GM21515 (cell line): Measurements from ENCODE around the gene THEMIS2.

Experiments
- ATAC-seq: cut with Tn5 transposase; IDR thresholded peaks from one replicate; pipeline ENCODE4 v1.9.1; 2021; ENCODE audit not compliant: unreplicated experiment

THEMIS2 gene

GRCh38 chr1:27885114-27885528, 12.8 kb downstream of the THEMIS2 start:
- ATAC-seq: no peak

- ATAC-seq: no peak
These were observed 13.4 kb downstream of the THEMIS2 start for GRCh38 chr1:27885621-27886352.

- no peak for ATAC-seq
These were observed 14.0 kb downstream of the THEMIS2 start for GRCh38 chr1:27886353-27886679.

- no peak for ATAC-seq
These were observed 14.4 kb downstream of the THEMIS2 start for GRCh38 chr1:27886744-27887143.

- peak; percentile 32 for ATAC-seq
These were observed 15.1 kb downstream of the THEMIS2 start for GRCh38 chr1:27887215-27888021.

- no peak for ATAC-seq
These were observed 17.2 kb downstream of the THEMIS2 start for GRCh38 chr1:27889506-27889905.

- no peak for ATAC-seq
These were observed 19.0 kb downstream of the THEMIS2 start for GRCh38 chr1:27891196-27891889.

GRCh38 chr1:27894521-27894920, 22.2 kb downstream of the THEMIS2 start:
- no peak for ATAC-seq

- no peak for ATAC-seq
These were observed 34.4 kb downstream of the THEMIS2 start for GRCh38 chr1:27906759-27907158.

- ATAC-seq: no peak
These were observed 40.1 kb downstream of the THEMIS2 start for GRCh38 chr1:27912429-27912828.

GRCh38 chr1:27915082-27915575, 42.8 kb downstream of the THEMIS2 start:
- no peak for ATAC-seq

- no peak for ATAC-seq
These were observed 49.9 kb downstream of the THEMIS2 start for GRCh38 chr1:27922272-27922671.

- ATAC-seq: no peak
These were observed 56.0 kb downstream of the THEMIS2 start for GRCh38 chr1:27928216-27928954.

- no peak for ATAC-seq
These were observed 58.8 kb downstream of the THEMIS2 start for GRCh38 chr1:27931184-27931583.

GRCh38 chr1:27931759-27932158, 59.4 kb downstream of the THEMIS2 start:
- no peak for ATAC-seq

- no peak for ATAC-seq
These were observed 62.6 kb downstream of the THEMIS2 start, which contains the start of gene SMPDL3B for GRCh38 chr1:27934818-27935549. TSS of gene SMPDL3B (plus strand) at chr1:27935000. CDS start at chr1:27935184, 184 bp downstream.

- no peak for ATAC-seq
These were observed 63.4 kb downstream of the THEMIS2 start for GRCh38 chr1:27935721-27936120.
